Activated T-cell treated with anti-CD3 and anti-CD28 coated beads for 1 hour (primary cell): ENCODE results near the gene DFFB.
"Not testable (repeated sequence)": the region's sequence is repeated elsewhere in the genome, so short reads cannot be mapped to it uniquely, and the experiment has no call there.

Experiments
- DNase-seq: peaks from one replicate; pipeline ENCODE4 v3.0.0-alpha.2; 2020; ENCODE audit warnings: low read depth

The DFFB gene, protein sequence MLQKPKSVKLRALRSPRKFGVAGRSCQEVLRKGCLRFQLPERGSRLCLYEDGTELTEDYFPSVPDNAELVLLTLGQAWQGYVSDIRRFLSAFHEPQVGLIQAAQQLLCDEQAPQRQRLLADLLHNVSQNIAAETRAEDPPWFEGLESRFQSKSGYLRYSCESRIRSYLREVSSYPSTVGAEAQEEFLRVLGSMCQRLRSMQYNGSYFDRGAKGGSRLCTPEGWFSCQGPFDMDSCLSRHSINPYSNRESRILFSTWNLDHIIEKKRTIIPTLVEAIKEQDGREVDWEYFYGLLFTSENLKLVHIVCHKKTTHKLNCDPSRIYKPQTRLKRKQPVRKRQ

DNA sequence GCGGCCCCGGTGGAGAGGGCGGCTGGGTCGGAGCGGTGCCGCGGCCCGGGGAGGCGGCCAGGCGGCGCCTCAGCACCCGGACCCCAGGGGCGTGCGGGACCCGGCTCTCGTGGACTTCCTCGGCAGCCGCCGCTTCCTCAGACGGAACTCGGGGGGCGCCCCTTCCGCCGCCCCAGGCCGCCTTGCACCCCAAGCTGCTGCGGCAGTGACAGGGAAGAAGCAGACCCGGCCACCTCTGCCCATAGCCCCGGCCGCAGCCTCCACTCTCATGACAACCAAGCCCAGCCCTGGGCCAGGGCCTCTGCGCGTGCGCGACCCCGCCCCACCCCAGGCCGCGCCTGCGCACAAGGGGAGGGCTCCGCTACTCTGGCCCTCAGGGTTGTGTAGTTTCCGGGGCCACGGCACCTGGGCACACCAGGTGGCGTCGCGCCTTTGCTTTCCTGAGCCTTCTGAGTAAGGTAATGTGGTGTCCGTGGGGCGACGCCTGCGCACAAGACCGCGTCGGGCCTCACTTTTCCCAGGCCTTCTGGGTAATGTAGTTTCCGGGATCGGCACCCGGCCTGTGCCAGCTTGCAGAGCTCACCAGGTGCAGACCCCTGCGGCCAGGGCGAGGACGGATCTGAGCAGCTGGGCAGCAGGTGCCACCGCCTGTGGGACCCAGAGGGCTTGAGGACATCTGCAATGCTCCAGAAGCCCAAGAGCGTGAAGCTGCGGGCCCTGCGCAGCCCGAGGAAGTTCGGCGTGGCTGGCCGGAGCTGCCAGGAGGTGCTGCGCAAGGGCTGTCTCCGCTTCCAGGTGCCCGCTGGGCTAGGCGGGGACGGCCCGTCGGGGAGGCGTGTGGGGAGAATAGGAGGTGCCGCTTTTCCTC lies at the start of gene DFFB, which contains the start of gene CEP104:
Gene DFFB (plus strand): TSS at position 554 of the 868 bp plus-strand sequence. CDS start 128 bp downstream, at position 682.
Gene CEP104 (minus strand): TSS at position 289 of the 868 bp plus-strand sequence. CDS start 4,804 bp downstream, outside the sequence.
- peak; percentile 95 for DNase-seq

DNA sequence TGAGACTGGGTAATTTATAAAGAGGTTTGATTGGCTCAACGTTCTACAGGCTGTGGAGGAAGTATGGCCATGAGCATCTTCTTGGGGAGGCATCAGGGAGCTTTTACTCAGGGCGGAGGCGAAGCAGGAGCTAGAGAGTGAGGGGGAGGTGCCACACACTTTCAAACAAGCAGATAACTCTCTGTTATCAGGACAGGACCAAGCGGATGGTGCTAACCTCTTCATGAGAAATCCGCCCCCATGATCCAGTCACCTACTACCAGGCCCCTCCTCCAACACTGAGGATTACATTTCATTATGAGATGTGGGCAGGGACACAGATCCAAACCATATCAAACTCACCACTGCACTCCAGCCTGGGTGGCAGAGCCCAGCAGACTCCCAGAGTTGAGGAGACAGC lies 49.5 kb upstream of the DFFB start:
- no peak for DNase-seq

DNA sequence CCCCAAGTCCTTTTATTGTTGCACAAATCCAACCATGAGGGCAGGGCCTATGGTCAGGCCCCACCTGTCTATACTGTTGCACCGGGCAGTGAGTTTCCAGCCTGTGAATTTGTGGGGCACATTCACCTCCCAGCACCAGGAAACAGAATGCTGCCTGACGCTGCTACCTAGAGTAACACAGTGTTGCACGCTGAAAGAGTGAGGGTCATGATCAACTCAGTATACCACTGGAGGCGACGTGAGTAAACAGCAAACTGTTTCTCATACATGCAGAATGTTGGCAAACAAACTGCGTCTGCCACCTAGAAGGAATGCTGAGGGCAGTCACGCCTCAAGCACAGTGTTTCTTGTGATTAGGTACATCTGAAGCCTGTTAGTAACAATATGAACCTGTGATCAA lies 47.6 kb upstream of the DFFB start:
- DNase-seq, result no peak

DNA sequence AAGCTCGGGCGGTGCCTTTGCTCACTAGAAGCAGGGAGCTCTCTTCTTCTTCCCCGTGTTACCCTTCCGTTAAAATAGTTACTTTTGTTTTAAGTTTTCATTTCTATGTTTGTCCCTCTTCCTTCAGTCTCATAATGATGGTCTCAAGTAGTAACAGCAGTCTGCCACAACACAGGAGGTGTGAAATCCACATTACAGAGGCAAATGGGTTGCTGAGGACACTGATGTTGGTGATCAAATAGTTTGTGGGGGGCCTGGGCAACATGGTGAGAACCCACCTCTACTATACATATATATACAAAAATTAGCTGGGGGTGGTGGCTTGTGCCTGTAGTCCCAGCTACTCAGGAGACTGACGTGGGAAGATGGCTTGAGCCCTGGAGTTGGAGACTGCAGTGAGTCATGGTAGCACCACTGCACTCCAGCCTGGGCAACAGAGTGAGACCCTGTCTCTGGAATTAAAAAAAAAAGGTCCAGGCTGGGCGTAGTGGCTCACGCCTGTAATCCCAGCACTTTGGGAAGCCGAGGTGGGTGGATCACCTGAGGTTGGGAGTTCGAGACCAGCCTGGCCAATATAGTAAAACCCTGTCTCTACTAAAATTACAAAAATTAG lies 47.0 kb upstream of the DFFB start:
- DNase-seq, result not testable (repeated sequence)

DNA sequence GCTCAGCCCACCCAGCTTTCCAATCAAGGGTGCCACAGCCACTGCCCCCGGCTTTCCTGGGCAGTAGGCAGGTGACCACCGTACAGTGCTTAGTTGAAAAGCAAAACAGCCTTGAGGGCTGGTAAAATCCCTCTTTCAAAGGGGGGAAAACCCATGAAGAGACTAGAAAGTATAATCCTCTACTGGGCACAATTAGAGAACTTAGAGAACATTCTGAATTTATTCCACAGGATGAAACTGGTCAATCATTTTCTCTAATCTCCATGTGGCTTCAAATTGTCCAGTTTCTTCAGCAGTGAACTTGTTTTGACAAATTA lies 45.7 kb upstream of the DFFB start:
- DNase-seq, result no peak

DNA sequence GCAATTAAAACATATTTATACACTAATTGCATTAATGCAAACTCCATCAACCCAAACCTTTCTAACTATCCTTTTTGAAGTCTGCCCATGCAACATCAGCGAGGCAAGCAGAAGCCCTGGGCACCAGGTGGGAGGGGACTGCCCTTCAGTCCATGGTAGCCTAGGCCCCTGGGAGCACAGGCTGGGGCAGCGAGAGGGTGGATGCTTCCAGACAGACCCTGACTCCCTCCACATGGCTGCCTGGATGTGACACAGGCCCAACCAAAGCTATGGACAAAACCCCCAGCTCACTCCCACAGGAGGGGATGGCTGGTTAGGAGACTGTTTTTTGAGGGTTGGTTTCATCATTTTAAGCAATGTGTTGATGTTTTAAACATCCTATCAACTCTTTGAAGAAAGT lies 43.2 kb upstream of the DFFB start:
- DNase-seq, result no peak

DNA sequence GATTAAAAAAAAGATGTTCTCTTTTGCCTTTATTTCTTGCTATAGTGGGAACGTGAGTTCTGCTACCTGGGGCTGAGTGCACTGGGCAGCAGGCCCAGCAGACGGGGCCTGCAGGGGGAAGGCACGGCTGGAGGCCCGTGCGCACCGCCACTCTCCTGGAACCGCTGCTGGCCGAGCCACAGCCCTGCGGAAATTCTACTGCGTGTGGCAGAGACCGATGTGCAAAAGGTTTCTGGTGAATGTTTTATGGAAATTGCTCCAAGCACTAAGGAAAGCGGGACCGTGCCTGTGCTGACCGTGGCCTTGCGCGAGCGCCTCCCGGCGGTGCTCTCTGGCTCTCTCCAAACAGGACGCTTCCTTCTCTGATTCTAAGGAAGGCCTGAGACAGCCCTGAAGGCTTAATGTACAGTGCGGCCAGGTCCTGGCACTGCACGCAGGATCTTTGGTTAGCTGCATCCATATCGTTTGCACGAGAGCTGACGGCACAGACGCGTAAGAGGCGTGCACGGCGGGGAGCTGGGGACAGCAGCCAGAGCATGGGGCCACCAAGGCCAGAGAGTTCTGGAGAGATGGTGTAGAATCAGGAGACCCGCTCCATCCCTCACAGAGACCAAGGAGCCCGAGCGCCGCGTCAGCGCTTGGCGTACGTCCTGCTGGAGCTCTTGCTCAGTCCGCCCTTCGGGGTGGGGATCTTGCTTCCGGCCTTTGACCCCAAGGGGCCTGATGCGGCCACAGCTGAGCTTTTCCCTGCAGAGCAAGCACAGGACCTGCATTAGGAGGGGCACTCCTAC lies 42.3 kb upstream of the DFFB start:
- DNase-seq, result no peak

DNA sequence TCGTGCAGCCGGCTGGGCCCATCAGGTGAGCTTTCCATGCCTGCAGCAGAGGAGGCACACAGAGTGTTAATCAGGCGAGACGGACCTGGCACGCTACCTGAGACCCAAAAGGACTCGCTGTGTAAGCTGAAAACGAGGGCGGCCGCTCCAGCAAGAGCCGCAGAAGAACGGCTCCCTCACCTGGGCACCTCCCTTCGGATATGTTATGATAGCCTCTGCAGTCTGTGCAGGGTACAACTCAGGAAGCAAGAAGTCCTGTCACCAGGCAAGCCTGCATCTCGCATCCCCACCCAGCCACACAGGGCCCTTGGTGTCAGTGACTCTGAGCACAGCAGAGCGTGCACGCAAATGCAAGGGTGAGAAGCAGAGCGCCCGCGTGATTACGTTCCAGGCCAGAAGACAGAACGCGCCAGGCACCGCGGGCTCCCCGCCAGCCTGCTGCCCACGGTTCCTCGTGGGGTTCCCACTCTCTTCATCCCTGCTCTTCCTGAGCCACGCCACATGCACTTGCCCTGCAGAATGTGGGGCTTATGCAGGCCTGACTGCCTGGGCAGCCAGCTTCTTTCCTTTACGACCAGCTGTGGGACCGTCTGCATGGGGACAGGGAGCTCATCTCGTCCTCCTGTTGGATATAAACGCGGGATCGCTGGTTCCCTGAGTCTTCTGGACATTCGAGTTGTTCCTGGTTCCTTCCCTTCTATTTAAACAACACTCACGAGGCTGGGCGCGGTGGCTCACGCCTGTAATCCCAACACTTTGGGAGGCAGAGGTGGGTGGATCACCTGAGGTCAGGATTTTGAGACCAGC lies 40.7 kb upstream of the DFFB start:
- no peak for DNase-seq

DNA sequence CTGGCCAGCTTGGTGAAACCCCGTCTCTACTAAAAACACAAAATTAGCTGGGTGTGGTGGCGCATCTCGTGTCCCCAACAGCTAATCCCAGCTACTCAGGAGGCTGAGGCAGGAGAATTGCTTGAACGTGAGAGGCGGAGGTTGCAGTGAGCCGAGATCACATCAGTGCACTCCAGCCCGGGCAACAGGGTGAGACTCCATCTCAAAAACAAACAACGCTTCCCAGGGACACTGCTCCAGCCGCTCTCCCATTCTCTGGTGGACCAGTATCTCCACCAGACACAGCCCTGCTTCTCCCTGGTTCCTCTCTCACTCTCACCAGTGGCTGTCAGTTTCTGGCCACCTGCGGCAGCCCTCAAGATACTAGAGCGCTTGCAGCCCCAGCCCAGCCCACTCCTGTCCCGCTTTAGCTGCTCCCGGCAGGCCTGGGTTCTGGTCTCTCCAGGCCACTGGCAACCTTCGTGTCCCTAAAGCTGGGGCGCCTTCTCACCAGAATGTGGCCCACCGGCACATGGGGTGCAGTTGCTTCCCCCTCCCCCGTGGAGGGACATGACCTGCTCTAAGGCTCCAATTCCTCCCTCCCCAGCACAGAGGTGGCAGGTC lies 40.0 kb upstream of the DFFB start:
- DNase-seq, result no peak

DNA sequence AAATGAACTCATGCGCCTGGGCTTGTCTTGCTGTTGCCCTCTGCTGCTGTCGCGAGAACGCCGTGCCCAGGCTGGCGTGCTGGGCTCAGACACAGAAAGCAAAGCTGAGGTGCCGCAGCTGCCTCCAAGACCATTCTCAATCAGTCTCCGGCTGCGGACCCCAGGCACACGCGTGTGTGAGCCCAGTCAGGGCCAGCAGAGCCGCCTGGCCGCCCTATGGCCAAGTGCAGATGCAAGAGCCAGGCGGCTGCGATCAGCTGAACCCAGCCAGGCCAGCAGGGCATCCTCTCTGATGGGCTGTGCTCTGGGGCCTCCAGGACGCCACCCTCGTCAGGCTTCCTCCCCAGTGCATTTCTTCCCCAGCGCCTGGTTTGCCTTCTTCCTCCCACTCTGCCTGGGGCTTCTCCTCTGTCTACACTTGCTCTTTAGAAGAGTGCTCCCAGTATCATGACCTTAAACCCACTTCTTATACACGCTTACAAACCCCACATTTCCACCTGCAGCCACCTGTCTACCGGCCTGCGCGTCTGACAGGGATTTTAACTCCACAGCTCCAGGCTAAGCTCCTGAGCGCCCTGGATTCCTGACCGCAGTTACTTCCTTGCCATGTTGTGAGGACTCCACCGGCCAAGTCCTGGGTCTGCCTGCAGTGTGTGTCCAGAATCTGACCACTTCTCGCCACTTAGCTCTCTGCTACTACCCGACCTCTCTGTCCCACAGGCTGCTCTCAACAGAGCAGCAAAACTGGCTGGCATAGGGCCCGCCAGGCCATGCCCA lies 39.3 kb upstream of the DFFB start:
- no peak for DNase-seq

DNA sequence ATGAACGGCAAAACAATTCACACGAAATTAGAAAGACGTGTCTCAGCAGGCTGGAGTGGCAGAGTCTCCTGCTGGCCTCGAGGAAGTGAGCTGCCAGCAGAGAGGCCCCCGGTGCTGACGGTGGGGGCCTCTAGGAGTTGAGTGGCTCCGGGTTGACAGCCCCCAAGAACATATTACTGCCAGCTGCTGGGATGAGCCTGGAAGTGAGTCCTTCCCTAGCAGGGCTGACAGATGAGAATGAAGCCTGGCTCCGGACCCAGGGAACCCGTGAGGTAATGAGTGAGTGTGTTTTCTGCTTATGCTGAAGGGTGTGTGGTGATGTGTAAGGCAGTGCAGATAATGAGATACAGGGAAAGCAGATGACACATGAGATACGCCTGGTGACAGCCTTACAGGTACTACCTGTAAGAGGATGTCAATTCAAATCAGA lies 37.5 kb upstream of the DFFB start:
- DNase-seq, result no peak

DNA sequence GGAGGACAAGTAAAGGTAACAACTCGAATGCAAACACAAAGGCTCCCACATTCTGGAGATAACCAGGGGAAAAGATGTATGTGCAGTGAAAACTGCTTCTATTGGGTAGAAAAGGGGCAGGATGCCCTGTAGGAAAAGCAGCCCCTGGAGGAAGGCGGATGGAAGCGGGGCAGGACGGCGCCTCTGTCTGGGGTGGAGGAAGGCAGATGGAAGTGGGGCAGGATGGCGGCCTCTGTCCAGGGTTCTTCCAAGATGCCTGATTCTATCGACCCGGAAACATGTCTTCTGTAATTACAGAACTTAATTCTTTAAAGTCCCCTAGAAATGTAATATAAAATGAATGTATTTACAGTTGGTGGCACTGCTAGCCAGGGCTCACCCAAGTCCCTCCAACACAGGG lies 37.0 kb upstream of the DFFB start:
- DNase-seq, result no peak

DNA sequence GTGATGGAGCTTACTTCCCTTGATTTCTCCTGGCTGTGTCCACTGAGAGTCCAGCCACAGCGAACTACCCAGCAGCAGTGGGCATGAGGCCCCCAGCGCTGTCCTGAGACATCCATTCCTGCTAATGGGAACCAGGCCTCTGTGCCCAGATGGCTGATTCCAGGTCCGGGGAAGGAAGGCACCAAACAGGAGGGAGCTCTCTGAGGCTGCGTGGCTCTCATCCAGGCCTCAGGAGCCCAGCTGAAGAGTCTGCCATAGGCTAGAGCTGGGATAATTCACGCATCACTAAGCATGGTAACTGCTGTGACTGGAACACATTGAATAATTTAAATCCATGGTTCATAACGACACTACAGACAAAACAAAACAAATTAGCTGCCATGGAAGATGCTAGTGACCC lies 36.3 kb upstream of the DFFB start:
- no peak for DNase-seq

DNA sequence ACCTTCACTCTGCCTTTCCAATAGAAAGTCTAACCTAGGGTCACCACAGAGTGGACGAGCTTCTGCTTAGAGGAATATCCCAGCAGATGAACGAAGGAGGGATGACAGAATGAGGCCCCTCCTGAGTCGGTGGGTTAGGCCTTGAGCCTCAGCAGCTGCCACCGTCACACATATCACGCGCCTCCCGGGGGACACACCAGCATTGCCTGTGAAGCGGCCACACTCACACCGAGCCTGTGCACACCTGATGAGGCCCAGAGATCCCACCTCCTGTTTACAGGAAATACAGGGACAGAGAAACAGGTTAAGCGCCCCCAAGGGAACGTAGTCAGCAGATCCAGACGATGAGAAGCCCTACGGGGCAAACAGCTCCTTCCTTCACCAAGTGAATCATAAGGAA lies 35.8 kb upstream of the DFFB start:
- DNase-seq, result no peak

DNA sequence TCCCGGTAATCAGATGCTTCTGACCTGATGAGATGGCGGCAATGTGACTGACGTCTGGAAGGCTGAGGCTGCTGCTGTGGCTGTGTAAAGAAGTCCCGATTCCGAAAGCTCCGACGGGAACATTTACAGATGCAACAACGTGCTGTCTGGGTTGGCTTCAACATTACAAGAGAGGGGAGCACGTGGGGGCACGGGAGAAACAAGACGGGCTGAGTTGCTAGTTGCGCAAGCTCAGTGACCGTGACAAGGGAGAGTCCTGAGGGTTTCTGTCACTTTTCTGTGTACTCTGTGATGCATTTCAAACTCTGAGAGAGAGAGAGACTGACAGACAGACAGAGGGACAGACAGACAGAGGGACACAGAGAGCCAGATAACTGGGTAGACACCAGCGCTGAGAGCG lies 35.4 kb upstream of the DFFB start:
- no peak for DNase-seq

DNA sequence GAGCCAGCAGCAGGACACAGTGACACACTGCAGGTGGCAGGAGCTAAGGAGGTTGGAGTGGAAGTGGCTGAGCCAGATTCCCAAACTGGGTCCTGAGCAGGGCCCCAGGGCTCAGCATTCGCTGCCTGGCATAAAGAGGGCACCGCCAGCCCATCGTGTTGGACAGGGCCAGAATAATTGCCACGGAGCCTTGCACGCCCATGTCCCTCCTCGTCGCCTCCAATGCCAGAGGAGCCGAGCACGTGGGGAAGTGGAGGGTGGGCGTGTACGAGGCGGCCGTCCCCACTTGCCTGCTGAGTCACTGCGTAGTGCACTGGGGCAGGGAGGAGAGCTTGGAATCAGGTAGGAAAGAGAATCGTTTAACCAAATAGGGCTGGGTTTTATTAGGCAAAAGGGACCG lies 34.9 kb upstream of the DFFB start:
- no peak for DNase-seq

DNA sequence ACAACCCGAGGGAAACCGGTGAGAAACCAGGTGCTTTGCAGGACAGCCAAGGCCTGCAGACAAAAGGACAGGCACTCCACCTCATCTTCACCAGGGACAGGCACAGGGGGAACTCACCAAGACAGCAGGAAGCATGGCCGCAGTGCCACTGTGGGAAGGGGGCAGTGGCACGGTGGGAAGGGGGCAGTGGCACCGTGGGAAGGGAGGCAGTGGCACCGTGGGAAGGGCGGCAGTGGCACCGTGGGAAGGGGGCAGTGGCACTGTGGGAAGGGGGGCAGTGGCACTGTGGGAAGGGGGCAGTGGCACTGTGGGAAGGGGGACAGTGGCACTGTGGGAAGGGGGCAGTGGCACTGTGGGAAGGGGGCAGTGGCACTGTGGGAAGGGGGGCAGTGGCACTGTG lies 32.6 kb upstream of the DFFB start:
- DNase-seq, result no peak

DNA sequence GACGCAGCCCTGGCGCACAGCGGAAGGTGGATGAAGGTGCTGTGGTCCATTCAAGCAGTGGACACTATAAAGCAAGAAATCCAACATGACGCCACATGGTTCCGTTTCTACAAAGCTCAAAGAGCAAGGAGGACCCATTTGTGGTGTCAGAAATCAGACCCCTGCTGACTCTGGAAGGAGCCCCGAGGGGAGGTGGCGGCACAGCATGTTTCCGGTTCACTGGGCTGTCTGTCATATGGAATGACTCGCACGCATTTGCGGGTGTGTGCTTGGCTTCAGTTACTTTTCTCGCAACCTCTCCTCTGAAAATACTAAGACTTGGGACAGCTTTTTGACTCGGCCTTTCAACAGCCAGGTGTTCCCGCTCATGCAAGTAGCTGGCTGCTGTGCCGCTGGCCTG lies 31.9 kb upstream of the DFFB start:
- no peak for DNase-seq

DNA sequence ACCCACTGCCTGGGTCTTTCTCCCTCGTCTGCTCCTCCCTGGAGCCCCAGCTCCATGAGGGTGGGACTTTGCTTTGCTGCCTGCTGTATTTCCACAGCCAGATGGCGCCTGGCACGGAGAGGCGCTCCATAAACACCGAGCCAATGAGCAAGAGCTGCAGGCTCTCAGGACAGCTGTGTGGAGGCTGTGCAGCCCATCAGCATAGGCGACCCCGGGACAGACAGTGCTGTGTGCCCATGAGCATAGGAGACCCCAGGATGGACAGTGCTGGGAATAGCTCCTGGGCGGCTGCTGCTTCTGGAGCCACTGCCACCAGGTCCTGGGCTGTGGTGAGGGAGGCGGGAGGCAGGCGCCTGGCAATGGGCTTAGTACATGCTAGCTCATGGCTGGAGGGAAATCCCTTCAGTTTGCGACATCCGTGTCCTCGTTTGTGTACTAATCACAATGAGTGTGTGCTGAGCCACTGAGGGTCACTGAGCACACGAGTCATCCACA lies 29.4 kb upstream of the DFFB start:
- DNase-seq, result no peak

DNA sequence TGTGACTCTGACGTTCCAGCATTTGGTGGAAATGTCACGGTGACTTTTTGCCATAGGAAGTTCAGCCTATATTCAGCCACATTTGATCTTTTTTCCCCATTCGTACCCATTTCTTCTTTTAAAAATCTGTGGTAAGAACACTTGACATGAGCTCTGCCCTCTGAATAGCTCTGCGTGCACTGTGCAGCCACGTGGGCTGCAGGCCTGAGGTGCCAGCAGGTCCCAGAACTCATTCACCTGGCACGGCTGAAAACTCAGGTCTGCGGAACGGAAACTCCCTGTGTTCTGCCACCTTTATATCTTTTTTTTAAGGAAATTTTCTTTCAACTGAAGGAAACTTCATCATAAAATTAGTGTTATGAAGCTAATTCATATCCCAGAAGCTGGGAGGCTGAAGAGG lies 28.9 kb upstream of the DFFB start:
- no peak for DNase-seq
